B cell (primary cell): Measurements from ENCODE around the gene EPHB6. TPM values are rescaled to one million over a fixed set of nuclear protein-coding genes. Genes with fewer than 3 reads are reported as not detected.
A peak's percentile ranks its signal among the peaks of the same experiment; 100 is the strongest.

Source experiments
- ATAC-seq: fragments of 200-7000 bp; cut with Tn5 transposase; one replicate; pipeline ENCODE4 v1.10.0; 2021; ENCODE audit warnings: low read depth, mild to moderate bottlenecking, moderate number of reproducible peaks, moderate library complexity
- CTCF ChIA-PET: fragments of 350-600 bp; sonication (Branson Sonifier 250); formaldehyde crosslinking; loops from one replicate; lab custom pipeline; 2021; ENCODE audit warnings: antibody characterized with exemption, inconsistent platforms; lab: Charles Lee
- POLR2A ChIA-PET: fragments of 350-600 bp; sonication (Branson Sonifier 250); formaldehyde crosslinking; loops from one replicate; lab custom pipeline; 2021; ENCODE audit warnings: antibody characterized with exemption; lab: Charles Lee
- DNase-seq: peaks from one replicate; pipeline ENCODE4 v3.0.0; 2013
- H2AFZ ChIP-seq: 2 replicates; pipeline ENCODE4 v1.6.1; 2012; ENCODE audit warnings: mild to moderate bottlenecking, low read depth, low read length; ENCODE audit not compliant: insufficient read depth, poor library complexity, severe bottlenecking
- H3K27ac ChIP-seq, 2 donors: 1 replicate in 1 of 2; 2 replicates in 1 of 2; pipeline ENCODE4 v1.5.1; 2012 to 2013; ENCODE audit warnings: low read length in 2 of 2, mild to moderate bottlenecking in 2 of 2, moderate library complexity in 1 of 2
- H3K27me3 ChIP-seq, 4 experiments: fragments of 200-600 bp in 1 of 4; sonication (generic) in 1 of 4; replicated peaks in 1 of 4; 1 replicate in 2 of 4; 2 replicates in 2 of 4; pipeline versions ENCODE4 v1.6.1 to v1.7.0; 2013 to 2016; ENCODE audit warnings: low read length in 3 of 4, mild to moderate bottlenecking in 2 of 4, mixed read lengths in 1 of 4, moderate library complexity in 1 of 4; ENCODE audit not compliant: insufficient read depth in 4 of 4, control insufficient read depth in 3 of 4; ENCODE audit errors: control extremely low read depth in 1 of 4
- H3K36me3 ChIP-seq, 2 experiments: replicated peaks in 1 of 2; 1 replicate in 1 of 2; 2 replicates in 1 of 2; pipeline versions ENCODE4 v1.6.1 to v1.7.1; 2013; ENCODE audit warnings: low read length in 1 of 2; ENCODE audit not compliant: insufficient read depth in 2 of 2, control insufficient read depth in 1 of 2; ENCODE audit errors: control extremely low read depth in 1 of 2, extremely low read depth in 1 of 2
- H3K4me1 ChIP-seq, 2 donors: fragments of 200-600 bp in 1 of 2; sonication (generic) in 1 of 2; 1 replicate in 1 of 2; 2 replicates in 1 of 2; pipeline versions ENCODE4 v1.5.1 to v1.6.1; 2013 to 2017; ENCODE audit warnings: low read length in 2 of 2; ENCODE audit not compliant: control insufficient read depth in 2 of 2, insufficient read depth in 2 of 2
- H3K4me2 ChIP-seq: replicated peaks from 2 replicates; pipeline ENCODE3; 2012; ENCODE audit warnings: mild to moderate bottlenecking, low read depth, low read length; ENCODE audit not compliant: poor library complexity, severe bottlenecking
- H3K4me3 ChIP-seq, 5 experiments: fragments of 200-600 bp in 1 of 5; sonication (generic) in 1 of 5; 1 replicate in 3 of 5; 2 replicates in 2 of 5; pipeline versions ENCODE4 v1.5.1 to v1.7.0; 2011 to 2016; ENCODE audit warnings: low read length in 4 of 5, mild to moderate bottlenecking in 4 of 5, low read depth in 2 of 5, control low read depth in 1 of 5, moderate library complexity in 1 of 5; ENCODE audit not compliant: insufficient read depth in 1 of 5; ENCODE audit errors: control extremely low read depth in 1 of 5, extremely low read depth in 1 of 5
- H3K79me2 ChIP-seq: fragments of 200-600 bp; sonication (generic); one replicate; pipeline ENCODE4 v1.6.0; 2016; ENCODE audit warnings: low read length; ENCODE audit not compliant: control insufficient read depth, insufficient read depth
- H3K9ac ChIP-seq: fragments of 200-600 bp; sonication (generic); 2 replicates; pipeline ENCODE4 v1.6.1; 2017; ENCODE audit warnings: mild to moderate bottlenecking, low read length, moderate library complexity
- H3K9me3 ChIP-seq, 3 donors: one replicate each; pipeline versions ENCODE4 v1.6.1 to v1.7.1; 2013; ENCODE audit warnings: low read length in 2 of 3; ENCODE audit not compliant: control insufficient read depth in 2 of 3, insufficient read depth in 1 of 3; ENCODE audit errors: control extremely low read depth in 1 of 3
- H4K20me1 ChIP-seq: 2 replicates; pipeline ENCODE4 v1.6.0; 2012; ENCODE audit warnings: mild to moderate bottlenecking, low read length; ENCODE audit not compliant: insufficient read depth, control insufficient read depth, poor library complexity, severe bottlenecking
- H3K27ac Mint-ChIP-seq: one replicate; pipeline ENCODE4 v1.8.0; 2021; ENCODE audit warnings: mixed read lengths
- H3K27me3 Mint-ChIP-seq: one replicate; pipeline ENCODE4 v1.8.0; 2021; ENCODE audit warnings: mixed read lengths
- H3K4me1 Mint-ChIP-seq: one replicate; pipeline ENCODE4 v1.8.0; 2021; ENCODE audit warnings: mixed read lengths
- H3K4me3 Mint-ChIP-seq: one replicate; pipeline ENCODE4 v1.8.0; 2021; ENCODE audit warnings: mixed read lengths
- H3K9me3 Mint-ChIP-seq: one replicate; pipeline ENCODE4 v1.8.0; 2022; ENCODE audit warnings: mixed read lengths; ENCODE audit not compliant: insufficient read depth
- CTCF ChIP-seq: fragments of 200-600 bp; IDR thresholded peaks from one replicate; pipeline ENCODE4 v1.8.0; 2022; ENCODE audit warnings: antibody characterized with exemption, mild to moderate bottlenecking
- EZH2 ChIP-seq: IDR thresholded peaks from 2 replicates; pipeline ENCODE4 v1.6.1; 2012; ENCODE audit warnings: borderline replicate concordance, low read depth, mild to moderate bottlenecking, moderate library complexity, low read length; ENCODE audit not compliant: insufficient read depth, poor library complexity, severe bottlenecking
- WGBS: methylation state at CpG from one replicate; pipeline ENCODE4 v1.1.5; 2013; ENCODE audit warnings: missing lambda C conversion rate; ENCODE audit not compliant: insufficient coverage; 5-methylcytosine and 5-hydroxymethylcytosine counted together
- intact Hi-C: fragments of 100-400 bp; cut with micrococcal nuclease; formaldehyde crosslinking; loops from one replicate; pipeline ENCODE4 v1.10.0; 2022
- polyA plus RNA-seq: library from polyadenylated mRNA; depleted of rRNA; stranded (reverse); fragments of >200 nt; gene quantifications from 2 replicates; pipeline ENCODE4 v1.2.3, GENCODE V29; 2012
- total RNA-seq, 2 donors: library from RNA; stranded (reverse); fragments of 120-200 nt in 1 of 2; gene quantifications; 1 replicate in 1 of 2; 2 replicates in 1 of 2; pipeline versions ENCODE4 v1.2.3 to v1.2.4, GENCODE V29; 2013 to 2022

The EPHB6 gene
- total and polyA plus RNA-seq, 2 donors (not counting 1 experiment from before 2014, with no cell fraction given): 65.3 to 69.6 TPM

- H3K27me3 Mint-ChIP-seq: peaks cover 34% of the 10 kb centered on the region
- no peak for DNase-seq
- Histone ChIP-seq H3K9me3 (peaks cover 0 to 8% (median 3%) of the 10 kb centered on the region in 3 donors), H3K27ac (no peak overlapping the region), H3K4me1 (no peaks in the 10 kb centered on the region), H3K9ac (no peak overlapping the region), H3K27me3 (peaks cover 0 to 9% (median 3%) of the 10 kb centered on the region in 4 experiments), H4K20me1 (no peaks in the 10 kb centered on the region), H3K4me3 (no peak overlapping the region), H3K4me2 (no peak overlapping the region), H3K79me2 (no peaks in the 10 kb centered on the region), H3K36me3 (no peaks in the 10 kb centered on the region), H2AFZ (no peak overlapping the region)
- no peak for ATAC-seq
- no peak overlapping the region for H3K4me3 Mint-ChIP-seq
- H3K27ac Mint-ChIP-seq: no peak overlapping the region
- POLR2A ChIA-PET: no interaction called here
- no peak for TF ChIP-seq EZH2
- TF ChIP-seq CTCF: no peak
- intact Hi-C loops: no loop called here
- CTCF ChIA-PET: no interaction called here
- no peaks in the 10 kb centered on the region for H3K4me1 Mint-ChIP-seq
- H3K9me3 Mint-ChIP-seq: no peaks in the 10 kb centered on the region
- WGBS: 88% methylated on average over 8 of the region's 11 CpGs
These were observed 53.4 kb downstream of the EPHB6 start for GRCh38 chr7:142908290-142908689.

DNA sequence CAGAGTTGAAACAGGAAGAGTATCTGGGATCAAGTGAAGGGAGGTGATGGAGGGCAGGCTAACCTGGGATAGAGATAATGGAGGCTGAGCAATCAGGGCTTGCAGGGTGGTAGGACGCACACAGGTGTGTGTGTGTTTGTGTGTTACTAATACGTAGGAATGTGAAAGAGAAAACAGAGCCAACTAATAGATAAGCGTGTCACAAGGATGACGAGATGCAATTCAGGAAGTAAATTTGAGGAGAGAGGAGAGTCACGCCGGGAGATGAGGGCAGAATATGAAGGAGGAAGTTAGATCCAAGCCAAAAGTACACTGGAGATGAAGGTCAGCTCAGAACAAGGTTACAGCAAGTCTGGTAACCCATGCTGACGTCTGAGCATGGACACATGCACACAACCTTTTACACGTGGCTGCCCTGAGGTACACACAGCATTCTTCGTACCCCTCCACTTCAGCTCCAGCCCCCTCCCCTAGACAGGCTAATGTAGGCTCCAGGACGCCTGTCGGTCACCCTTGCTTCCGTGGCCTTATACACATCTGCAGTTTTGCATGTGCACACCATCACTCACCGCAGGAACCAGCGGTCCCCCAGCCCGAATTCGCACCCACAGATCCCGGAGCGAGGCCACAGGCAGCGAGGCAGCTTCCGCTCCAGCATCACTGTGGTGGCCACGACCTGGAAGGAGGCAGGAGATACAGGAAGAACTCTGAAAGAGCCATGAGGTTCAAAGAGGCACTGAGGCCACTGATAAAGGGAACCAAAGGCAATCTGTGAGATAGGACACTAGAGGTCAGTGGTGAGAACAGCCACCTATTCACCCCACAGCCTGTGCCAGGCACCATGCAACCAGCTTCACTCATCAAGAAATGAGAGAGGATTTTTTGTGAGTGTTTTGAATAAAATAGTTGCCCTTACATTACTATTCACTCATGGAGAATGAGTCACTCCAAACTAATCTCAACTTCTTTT, 54.3 kb downstream of the EPHB6 start:
- CTCF ChIA-PET: interaction anchor here (0.8 to 3.6 kb wide), 7 partner anchors 8 to 306 kb away, joined by 3 to 21 read pairs (median 3); no protein-coding TSS in a partner anchor
- Mint-ChIP-seq H3K4me1 (no peaks in the 10 kb centered on the region), H3K4me3 (no peak overlapping the region), H3K27ac (no peak overlapping the region), H3K27me3 (peaks cover 39% of the 10 kb centered on the region), H3K9me3 (no peaks in the 10 kb centered on the region)
- TF ChIP-seq CTCF: peak; percentile 29
- no peak for TF ChIP-seq EZH2
- Histone ChIP-seq H4K20me1 (no peaks in the 10 kb centered on the region), H3K4me1 (no peaks in the 10 kb centered on the region), H3K27me3 (peaks cover 0 to 9% (median 3%) of the 10 kb centered on the region in 4 experiments), H3K9ac (no peak overlapping the region), H3K36me3 (no peaks in the 10 kb centered on the region), H2AFZ (no peak overlapping the region), H3K9me3 (peaks cover 0 to 8% (median 3%) of the 10 kb centered on the region in 3 donors), H3K4me2 (no peak overlapping the region), H3K4me3 (no peak overlapping the region), H3K79me2 (no peaks in the 10 kb centered on the region), H3K27ac (no peak overlapping the region)
- intact Hi-C loops: loop anchor here (1.0 kb wide), 1 partner anchor 93 kb away; no protein-coding TSS in a partner anchor
- POLR2A ChIA-PET: no interaction called here
- peak; percentile 31 for DNase-seq
- peak; percentile 51 for ATAC-seq
- 75% methylated on average over 21 of the region's 21 CpGs for WGBS
